Right kidney (tissue), 1 donor: ENCODE measurements around the gene SFI1.
"Not testable (repeated sequence)": the region's sequence is repeated elsewhere in the genome, so short reads cannot be mapped to it uniquely, and the experiment has no call there.

Source experiments
- DNase-seq: peaks from one replicate; pipeline ENCODE4 v3.0.0-alpha.2; 2016

The SFI1 gene

GRCh38 chr22:31635638-31636306, 139.4 kb downstream of the SFI1 start:
- no peak for DNase-seq

- DNase-seq = peak; percentile 49
Measured at GRCh38 chr22:31637447-31637890, 141.1 kb downstream of the SFI1 start.

GRCh38 chr22:31637891-31638618, 141.7 kb downstream of the SFI1 start:
- DNase-seq = peak; percentile 59

GRCh38 chr22:31639436-31640039, 143.2 kb downstream of the SFI1 start:
- DNase-seq = no peak

GRCh38 chr22:31646186-31647019, 150.1 kb downstream of the SFI1 start:
- DNase-seq = no peak

GRCh38 chr22:31647066-31647465, 150.7 kb downstream of the SFI1 start:
- DNase-seq = no peak

GRCh38 chr22:31647523-31648320, 151.4 kb downstream of the SFI1 start:
- no peak for DNase-seq

GRCh38 chr22:31650391-31650790, 154.1 kb downstream of the SFI1 start:
- DNase-seq = no peak

GRCh38 chr22:31651664-31652063, 155.3 kb downstream of the SFI1 start:
- DNase-seq = no peak

GRCh38 chr22:31652088-31652487, 155.8 kb downstream of the SFI1 start:
- DNase-seq = no peak

- no peak for DNase-seq
Measured at GRCh38 chr22:31652911-31653684, 156.8 kb downstream of the SFI1 start.

GRCh38 chr22:31653944-31654343, 157.6 kb downstream of the SFI1 start:
- no peak for DNase-seq

- no peak for DNase-seq
Measured at GRCh38 chr22:31654408-31654807, 158.1 kb downstream of the SFI1 start.

- DNase-seq = no peak
Measured at GRCh38 chr22:31659246-31659645, 162.9 kb downstream of the SFI1 start.

GRCh38 chr22:31660860-31661341, 164.6 kb downstream of the SFI1 start:
- DNase-seq = not testable (repeated sequence)

- peak; percentile 95 for DNase-seq
Measured at GRCh38 chr22:31661851-31662667, 165.7 kb downstream of the SFI1 start, which contains the start of gene PISD. TSS of gene PISD (minus strand) at chr22:31662215. CDS start at chr22:31662208, 7 bp downstream.

GRCh38 chr22:31662668-31663037, 166.3 kb downstream of the SFI1 start:
- DNase-seq = no peak
